SH-SY5Y (cell line): ENCODE results near the gene MPST.

Experiments used
- GATA2 ChIP-seq: IDR thresholded peaks from 2 replicates; pipeline ENCODE4 v1.6.1; 2011; ENCODE audit warnings: mild to moderate bottlenecking, low read depth, low read length
- GATA3 ChIP-seq: IDR thresholded peaks from 2 replicates; pipeline ENCODE4 v1.6.1; 2011; ENCODE audit warnings: low read depth, mild to moderate bottlenecking, low read length, moderate library complexity

GRCh38 chr22:36976606-36977005 is 42.9 kb upstream of the MPST start:
- TF ChIP-seq GATA2, result no peak
- no peak for TF ChIP-seq GATA3
